Measurements from ENCODE around the gene IFI27. TPM values are rescaled to one million over a fixed set of nuclear protein-coding genes. Genes with fewer than 3 reads are reported as not detected.

Gene IFI27
- total RNA-seq, 5 donors from 2014 or later (not counting 1 experiment from before 2014, with no cell fraction given): 1.6 to 6.1 (median 1.8) TPM

GRCh38 chr14:94120667-94121340 lies 10.3 kb downstream of the IFI27 start:
- peaks cover 0 to 29% of the 10 kb centered on the region in 2 experiments for H3K27me3 ChIP-seq (replicated peaks in 1 of 2; ENCODE audit: control insufficient read depth in 2 of 2, extremely low read depth in 1 of 2, insufficient read depth in 2 of 2, low read length in 1 of 2)
- Mint-ChIP-seq H3K4me1 (no peaks in the 10 kb centered on the region), H3K27me3 (peaks cover 20 to 24% of the 10 kb centered on the region in 2 donors), H3K27ac (no peak overlapping the region), H3K36me3 (peaks cover 8% of the 10 kb centered on the region), H3K9me3 (peaks cover 13 to 25% (median 15%) of the 10 kb centered on the region in 3 donors), H3K4me3 (no peak overlapping the region)
- H3K4me3 ChIP-seq (ENCODE audit: control insufficient read depth in 1 of 2, extremely low read depth in 1 of 2, low read length in 1 of 2): no peak overlapping the region
- DNase-seq (no peak), ATAC-seq (replicated peaks in 1 of 4) (no peak)
- ChIA-PET CTCF (no interaction called here), POLR2A (no interaction called here)
- 87% methylated on average over 3 of the region's 5 CpGs for WGBS (ENCODE audit: insufficient coverage)
- no peaks in the 10 kb centered on the region for H3K36me3 ChIP-seq (ENCODE audit: control insufficient read depth in 2 of 2, extremely low read depth in 1 of 2, insufficient read depth in 1 of 2, low read length in 1 of 2)
- H3K27ac ChIP-seq (ENCODE audit: low read length): no peak overlapping the region
- no peaks in the 10 kb centered on the region for H3K4me1 ChIP-seq (ENCODE audit: control insufficient read depth in 1 of 2, extremely low read depth in 1 of 2, insufficient read depth in 2 of 2, low read length in 2 of 2)
- H3K9me3 ChIP-seq: no peaks in the 10 kb centered on the region

- Mint-ChIP-seq H3K27ac (no peak overlapping the region), H3K9me3 (peaks cover 13 to 25% (median 15%) of the 10 kb centered on the region in 3 donors), H3K4me1 (no peaks in the 10 kb centered on the region), H3K27me3 (peaks cover 19% of the 10 kb centered on the region in 2 donors), H3K4me3 (no peak overlapping the region), H3K36me3 (peaks cover 8% of the 10 kb centered on the region)
- H3K4me1 ChIP-seq (ENCODE audit: control insufficient read depth in 1 of 2, extremely low read depth in 1 of 2, insufficient read depth in 2 of 2, low read length in 2 of 2): no peaks in the 10 kb centered on the region
- H3K27me3 ChIP-seq (replicated peaks in 1 of 2; ENCODE audit: control insufficient read depth in 2 of 2, extremely low read depth in 1 of 2, insufficient read depth in 2 of 2, low read length in 1 of 2): peaks cover 0 to 22% of the 10 kb centered on the region in 2 experiments
- DNase-seq (no peak), ATAC-seq (replicated peaks in 1 of 4) (no peak)
- no peaks in the 10 kb centered on the region for H3K36me3 ChIP-seq (ENCODE audit: control insufficient read depth in 2 of 2, extremely low read depth in 1 of 2, insufficient read depth in 1 of 2, low read length in 1 of 2)
- CTCF ChIA-PET: no interaction called here
- no peak overlapping the region for H3K27ac ChIP-seq (ENCODE audit: low read length)
- H3K9me3 ChIP-seq: no peaks in the 10 kb centered on the region
- POLR2A ChIA-PET: no interaction called here
- no CpG with 5 or more reads among the region's 3 CpGs for WGBS (ENCODE audit: insufficient coverage)
- no peak overlapping the region for H3K4me3 ChIP-seq (ENCODE audit: control insufficient read depth in 1 of 2, extremely low read depth in 1 of 2, low read length in 1 of 2)
Observed at GRCh38 chr14:94121485-94121884, 10.9 kb downstream of the IFI27 start.

- POLR2A ChIA-PET: no interaction called here
Observed at GRCh38 chr14:94122438-94122837, 11.9 kb downstream of the IFI27 start.

GRCh38 chr14:94123296-94123695 lies 12.8 kb downstream of the IFI27 start:
- Mint-ChIP-seq H3K27ac (no peak overlapping the region), H3K27me3 (peaks cover 6 to 7% of the 10 kb centered on the region in 2 donors), H3K4me1 (peaks cover 0 to 2% (median under 1%) of the 10 kb centered on the region in 3 donors), H3K4me3 (no peak overlapping the region), H3K9me3 (peaks cover 13 to 25% (median 15%) of the 10 kb centered on the region in 3 donors), H3K36me3 (peaks cover 8% of the 10 kb centered on the region)
- no peak overlapping the region for H3K27ac ChIP-seq (ENCODE audit: low read length)
- H3K4me1 ChIP-seq (ENCODE audit: control insufficient read depth in 1 of 2, extremely low read depth in 1 of 2, insufficient read depth in 2 of 2, low read length in 2 of 2): peaks cover 0 to 1% of the 10 kb centered on the region in 2 experiments
- peaks cover 0 to 13% of the 10 kb centered on the region in 2 experiments for H3K27me3 ChIP-seq (replicated peaks in 1 of 2; ENCODE audit: control insufficient read depth in 2 of 2, extremely low read depth in 1 of 2, insufficient read depth in 2 of 2, low read length in 1 of 2)
- DNase-seq: no peak
- H3K36me3 ChIP-seq (ENCODE audit: control insufficient read depth in 2 of 2, extremely low read depth in 1 of 2, insufficient read depth in 1 of 2, low read length in 1 of 2): peaks cover 0 to 10% of the 10 kb centered on the region in 2 donors
- WGBS (ENCODE audit: insufficient coverage): 89% methylated on average over 9 of the region's 9 CpGs
- no peak for ATAC-seq (replicated peaks in 1 of 4)
- ChIA-PET POLR2A (no interaction called here), CTCF (no interaction called here)
- H3K4me3 ChIP-seq (ENCODE audit: control insufficient read depth in 1 of 2, extremely low read depth in 1 of 2, low read length in 1 of 2): no peak overlapping the region
- H3K9me3 ChIP-seq: no peaks in the 10 kb centered on the region

More at GRCh38 chr14:94122438-94122837, 11.9 kb downstream of the IFI27 start:
- Mint-ChIP-seq H3K4me3 (no peak overlapping the region), H3K36me3 (peaks cover 8% of the 10 kb centered on the region), H3K27ac (no peak overlapping the region), H3K27me3 (peaks cover 10 to 13% of the 10 kb centered on the region in 2 donors), H3K9me3 (peaks cover 13 to 25% (median 15%) of the 10 kb centered on the region in 3 donors), H3K4me1 (no peaks in the 10 kb centered on the region)
- H3K9me3 ChIP-seq: no peaks in the 10 kb centered on the region
- no peak overlapping the region for H3K4me3 ChIP-seq (ENCODE audit: control insufficient read depth in 1 of 2, extremely low read depth in 1 of 2, low read length in 1 of 2)
- peaks cover 0 to 4% of the 10 kb centered on the region in 2 donors for H3K36me3 ChIP-seq (ENCODE audit: control insufficient read depth in 2 of 2, extremely low read depth in 1 of 2, insufficient read depth in 1 of 2, low read length in 1 of 2)
- ATAC-seq (replicated peaks in 1 of 4) (no peak), DNase-seq (no peak)
- peaks cover 0 to 18% of the 10 kb centered on the region in 2 experiments for H3K27me3 ChIP-seq (replicated peaks in 1 of 2; ENCODE audit: control insufficient read depth in 2 of 2, extremely low read depth in 1 of 2, insufficient read depth in 2 of 2, low read length in 1 of 2)
- no peak overlapping the region for H3K27ac ChIP-seq (ENCODE audit: low read length)
- 100% methylated on average over 2 of the region's 3 CpGs for WGBS (ENCODE audit: insufficient coverage)
- CTCF ChIA-PET: no interaction called here
- H3K4me1 ChIP-seq (ENCODE audit: control insufficient read depth in 1 of 2, extremely low read depth in 1 of 2, insufficient read depth in 2 of 2, low read length in 2 of 2): no peaks in the 10 kb centered on the region

- Histone ChIP-seq H3K36me3 (ENCODE audit: control insufficient read depth in 2 of 2, extremely low read depth in 1 of 2, insufficient read depth in 1 of 2, low read length in 1 of 2) (peaks cover 0 to 10% of the 10 kb centered on the region in 2 donors), H3K4me1 (ENCODE audit: control insufficient read depth in 1 of 2, extremely low read depth in 1 of 2, insufficient read depth in 2 of 2, low read length in 2 of 2) (peaks cover 0 to 7% of the 10 kb centered on the region in 2 experiments), H3K9me3 (no peaks in the 10 kb centered on the region), H3K27ac (ENCODE audit: low read length) (no peak overlapping the region), H3K27me3 (replicated peaks in 1 of 2; ENCODE audit: control insufficient read depth in 2 of 2, extremely low read depth in 1 of 2, insufficient read depth in 2 of 2, low read length in 1 of 2) (peaks cover 0 to 13% of the 10 kb centered on the region in 2 experiments), H3K4me3 (ENCODE audit: control insufficient read depth in 1 of 2, extremely low read depth in 1 of 2, low read length in 1 of 2) (no peak overlapping the region)
- DNase-seq: no peak
- ChIA-PET POLR2A (no interaction called here), CTCF (interaction anchor here in 1 of 2 donors (0.5 to 1.0 kb wide), 2 partner anchors 11 to 31 kb away, joined by 3 read pairs; no protein-coding TSS in a partner anchor)
- H3K4me1 Mint-ChIP-seq: peaks cover 5 to 8% (median 6%) of the 10 kb centered on the region in 3 donors
- ATAC-seq (replicated peaks in 1 of 4): no peak
- no peak overlapping the region for H3K27ac Mint-ChIP-seq
- peaks cover 13 to 25% (median 15%) of the 10 kb centered on the region in 3 donors for H3K9me3 Mint-ChIP-seq
- H3K4me3 Mint-ChIP-seq: no peak overlapping the region
- WGBS (ENCODE audit: insufficient coverage): no CpG with 5 or more reads among the region's 1 CpG
- peaks cover 8% of the 10 kb centered on the region for H3K36me3 Mint-ChIP-seq
- H3K27me3 Mint-ChIP-seq: peaks cover 6 to 7% of the 10 kb centered on the region in 2 donors
Observed at GRCh38 chr14:94123868-94124267, 13.3 kb downstream of the IFI27 start.

GRCh38 chr14:94124582-94125377 lies 14.2 kb downstream of the IFI27 start:
- ATAC-seq (replicated peaks in 1 of 4): no peak
- Mint-ChIP-seq H3K9me3 (peaks cover 9 to 20% (median 11%) of the 10 kb centered on the region in 3 donors), H3K27ac (no peak overlapping the region), H3K36me3 (peaks cover 8% of the 10 kb centered on the region), H3K27me3 (peaks cover 3 to 6% of the 10 kb centered on the region in 2 donors), H3K4me3 (no peak overlapping the region), H3K4me1 (peaks cover 9 to 15% (median 12%) of the 10 kb centered on the region in 3 donors)
- H3K36me3 ChIP-seq (ENCODE audit: control insufficient read depth in 2 of 2, extremely low read depth in 1 of 2, insufficient read depth in 1 of 2, low read length in 1 of 2): peaks cover 0 to 10% of the 10 kb centered on the region in 2 donors
- no peaks in the 10 kb centered on the region for H3K9me3 ChIP-seq
- no peak overlapping the region for H3K4me3 ChIP-seq (ENCODE audit: control insufficient read depth in 1 of 2, extremely low read depth in 1 of 2, low read length in 1 of 2)
- WGBS (ENCODE audit: insufficient coverage): 88% methylated on average over 5 of the region's 9 CpGs
- no peak overlapping the region for H3K27ac ChIP-seq (ENCODE audit: low read length)
- H3K27me3 ChIP-seq (replicated peaks in 1 of 2; ENCODE audit: control insufficient read depth in 2 of 2, extremely low read depth in 1 of 2, insufficient read depth in 2 of 2, low read length in 1 of 2): peaks cover 0 to 9% of the 10 kb centered on the region in 2 experiments
- peaks cover 2 to 15% of the 10 kb centered on the region in 2 experiments for H3K4me1 ChIP-seq (ENCODE audit: control insufficient read depth in 1 of 2, extremely low read depth in 1 of 2, insufficient read depth in 2 of 2, low read length in 2 of 2)
- POLR2A ChIA-PET: interaction anchor here in 1 of 2 donors (0.6 kb wide), 1 partner anchor 367 kb away, joined by 9 read pairs; no protein-coding TSS in a partner anchor
- DNase-seq: no peak
- CTCF ChIA-PET: interaction anchor here in 1 of 2 donors (0.5 to 1.0 kb wide), 2 partner anchors 10 to 32 kb away, joined by 3 read pairs; no protein-coding TSS in a partner anchor
